ENCODE data around the gene PLD4.
"Not testable (repeated sequence)": the region's sequence is repeated elsewhere in the genome, so short reads cannot be mapped to it uniquely, and the experiment has no call there.

Gene PLD4, protein sequence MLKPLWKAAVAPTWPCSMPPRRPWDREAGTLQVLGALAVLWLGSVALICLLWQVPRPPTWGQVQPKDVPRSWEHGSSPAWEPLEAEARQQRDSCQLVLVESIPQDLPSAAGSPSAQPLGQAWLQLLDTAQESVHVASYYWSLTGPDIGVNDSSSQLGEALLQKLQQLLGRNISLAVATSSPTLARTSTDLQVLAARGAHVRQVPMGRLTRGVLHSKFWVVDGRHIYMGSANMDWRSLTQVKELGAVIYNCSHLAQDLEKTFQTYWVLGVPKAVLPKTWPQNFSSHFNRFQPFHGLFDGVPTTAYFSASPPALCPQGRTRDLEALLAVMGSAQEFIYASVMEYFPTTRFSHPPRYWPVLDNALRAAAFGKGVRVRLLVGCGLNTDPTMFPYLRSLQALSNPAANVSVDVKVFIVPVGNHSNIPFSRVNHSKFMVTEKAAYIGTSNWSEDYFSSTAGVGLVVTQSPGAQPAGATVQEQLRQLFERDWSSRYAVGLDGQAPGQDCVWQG

GRCh38 chr14:104924421-104925213 lies at the start of gene PLD4:
PLD4 (plus strand) TSS chr14:104924879; CDS start chr14:104927141, 2,262 bp downstream.
- no peak for DNase-seq

DNA sequence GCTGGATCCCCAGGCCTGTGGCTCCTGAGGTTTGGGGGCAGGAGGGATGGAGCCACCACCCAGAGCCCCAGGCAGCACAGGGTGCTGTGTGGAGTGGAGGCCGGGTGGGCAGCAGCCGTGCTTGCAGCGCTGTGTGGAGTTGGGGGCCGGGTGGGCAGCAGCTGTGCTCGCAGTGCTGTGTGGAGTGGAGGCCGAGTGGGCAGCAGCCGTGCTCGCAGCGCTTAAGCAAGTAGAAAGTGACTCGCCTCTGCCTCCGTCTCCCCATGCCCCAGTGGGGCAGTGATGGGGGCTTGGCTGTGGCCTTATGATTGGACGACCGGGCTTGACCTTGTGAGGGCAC lies 49.3 kb upstream of the PLD4 start:
- DNase-seq: no peak

GRCh38 chr14:104875811-104876210 lies 48.9 kb upstream of the PLD4 start:
- DNase-seq: no peak

- no peak for DNase-seq
These were observed 48.4 kb upstream of the PLD4 start for GRCh38 chr14:104876251-104876699.

DNA sequence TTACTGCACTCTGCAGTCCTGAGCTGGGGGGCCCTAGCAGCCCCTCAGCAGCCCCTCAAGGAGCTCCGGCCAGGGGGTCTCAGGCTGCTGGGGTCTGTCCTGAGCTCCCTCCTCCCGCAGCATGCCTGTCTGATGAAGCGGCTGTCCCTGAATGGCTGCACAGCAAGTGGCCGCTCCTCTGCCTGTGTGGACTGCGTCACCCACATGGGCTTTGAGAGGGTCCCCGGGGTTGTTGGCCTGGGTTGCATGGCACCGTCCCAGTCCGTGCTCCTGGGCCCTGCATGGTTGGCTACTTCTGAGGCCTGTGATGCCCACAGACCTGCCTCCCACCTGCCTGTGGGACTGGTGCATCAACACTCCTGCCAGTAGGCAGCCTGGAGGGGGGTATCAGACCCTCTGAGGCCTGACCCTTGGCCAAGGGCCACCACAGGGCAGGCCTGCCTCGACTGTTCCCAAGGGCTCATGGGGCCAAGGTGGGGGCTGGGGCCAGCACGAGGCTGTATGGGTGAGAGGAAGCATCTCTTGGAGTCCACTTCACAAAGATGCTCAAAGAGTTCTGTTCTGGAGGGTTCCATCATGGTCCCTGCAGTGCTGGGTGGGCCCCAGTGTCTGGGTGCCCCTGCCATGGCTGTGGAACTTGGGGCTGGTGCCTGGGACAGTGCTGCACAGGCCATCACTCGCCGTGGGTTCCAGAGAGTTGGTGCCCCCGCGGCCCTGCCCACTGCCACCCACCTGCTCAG lies 47.4 kb upstream of the PLD4 start:
- DNase-seq: no peak

- DNase-seq: no peak
These were observed 46.7 kb upstream of the PLD4 start for GRCh38 chr14:104877806-104878550.

GRCh38 chr14:104878582-104878981 lies 46.1 kb upstream of the PLD4 start:
- DNase-seq: no peak

- DNase-seq: peak; percentile 40
These were observed 45.3 kb upstream of the PLD4 start for GRCh38 chr14:104879201-104879982.

- DNase-seq: no peak
These were observed 44.6 kb upstream of the PLD4 start for GRCh38 chr14:104879983-104880565.

DNA sequence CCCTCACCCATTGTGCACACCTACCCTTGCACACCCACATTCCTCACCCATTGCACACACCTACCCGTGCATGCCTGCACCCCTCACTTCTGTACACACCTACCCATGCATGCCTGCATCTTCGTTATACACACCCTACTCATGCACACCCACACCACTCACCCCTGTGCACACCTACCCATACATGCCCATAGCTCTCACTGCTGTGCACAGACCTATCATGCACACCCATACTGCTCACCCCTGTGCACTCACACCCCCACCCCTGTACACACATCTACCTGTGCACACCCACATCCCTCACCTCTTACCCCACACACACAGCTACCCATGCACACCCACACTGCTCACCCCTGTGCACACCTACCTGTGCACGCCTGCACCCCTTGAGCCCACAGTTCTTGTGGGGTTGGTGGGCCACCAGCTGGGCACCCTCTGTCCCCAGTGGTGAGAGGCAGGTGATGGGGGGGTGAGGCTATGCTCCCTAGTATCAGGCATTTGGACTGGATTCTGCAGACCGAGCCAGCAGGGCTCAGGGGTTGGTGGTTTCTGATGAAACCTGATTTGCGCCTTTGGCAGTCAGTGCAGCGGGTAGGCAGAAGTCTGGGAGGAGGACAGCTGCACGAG lies 44.0 kb upstream of the PLD4 start:
- DNase-seq: no peak

- peak; percentile 52 for DNase-seq
These were observed 43.2 kb upstream of the PLD4 start for GRCh38 chr14:104881369-104881979.

GRCh38 chr14:104882325-104882973 lies 42.2 kb upstream of the PLD4 start:
- no peak for DNase-seq

- DNase-seq: no peak
These were observed 41.6 kb upstream of the PLD4 start for GRCh38 chr14:104882991-104883660.

DNA sequence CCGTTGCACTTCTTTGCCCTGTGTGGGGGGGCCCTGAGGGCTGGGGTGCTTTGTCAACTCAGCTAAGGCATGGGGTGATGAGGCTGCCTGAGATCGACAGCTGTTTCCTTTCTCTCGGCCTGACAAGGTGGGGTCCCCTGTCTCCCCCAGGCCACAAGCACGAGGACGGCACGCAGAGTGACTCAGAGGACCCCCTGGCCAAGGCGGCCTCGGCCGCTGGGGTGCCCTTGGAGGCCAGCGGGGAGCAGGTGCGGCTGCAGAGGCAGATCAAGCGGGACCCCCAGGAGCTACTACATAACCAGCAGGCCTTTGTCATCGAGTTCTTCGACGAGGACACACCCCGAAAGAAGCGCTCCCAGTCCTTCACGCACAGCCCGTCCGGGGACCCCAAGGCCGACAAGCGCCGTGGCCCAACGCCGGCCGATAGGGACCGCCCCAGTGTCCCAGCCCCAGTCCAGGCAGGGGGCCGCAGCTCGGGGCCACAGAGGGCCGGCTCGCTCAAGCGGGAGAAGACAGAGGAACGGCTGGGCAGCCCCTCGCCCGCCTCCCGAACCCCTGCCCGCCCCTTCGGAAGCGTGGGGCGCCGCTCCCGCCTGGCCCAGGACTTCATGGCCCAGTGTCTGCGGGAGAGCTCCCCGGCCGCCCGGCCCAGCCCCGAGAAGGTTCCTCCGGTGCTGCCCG lies 40.9 kb upstream of the PLD4 start:
- DNase-seq: no peak

- DNase-seq: not testable (repeated sequence)
These were observed 40.3 kb upstream of the PLD4 start for GRCh38 chr14:104884381-104884780.

DNA sequence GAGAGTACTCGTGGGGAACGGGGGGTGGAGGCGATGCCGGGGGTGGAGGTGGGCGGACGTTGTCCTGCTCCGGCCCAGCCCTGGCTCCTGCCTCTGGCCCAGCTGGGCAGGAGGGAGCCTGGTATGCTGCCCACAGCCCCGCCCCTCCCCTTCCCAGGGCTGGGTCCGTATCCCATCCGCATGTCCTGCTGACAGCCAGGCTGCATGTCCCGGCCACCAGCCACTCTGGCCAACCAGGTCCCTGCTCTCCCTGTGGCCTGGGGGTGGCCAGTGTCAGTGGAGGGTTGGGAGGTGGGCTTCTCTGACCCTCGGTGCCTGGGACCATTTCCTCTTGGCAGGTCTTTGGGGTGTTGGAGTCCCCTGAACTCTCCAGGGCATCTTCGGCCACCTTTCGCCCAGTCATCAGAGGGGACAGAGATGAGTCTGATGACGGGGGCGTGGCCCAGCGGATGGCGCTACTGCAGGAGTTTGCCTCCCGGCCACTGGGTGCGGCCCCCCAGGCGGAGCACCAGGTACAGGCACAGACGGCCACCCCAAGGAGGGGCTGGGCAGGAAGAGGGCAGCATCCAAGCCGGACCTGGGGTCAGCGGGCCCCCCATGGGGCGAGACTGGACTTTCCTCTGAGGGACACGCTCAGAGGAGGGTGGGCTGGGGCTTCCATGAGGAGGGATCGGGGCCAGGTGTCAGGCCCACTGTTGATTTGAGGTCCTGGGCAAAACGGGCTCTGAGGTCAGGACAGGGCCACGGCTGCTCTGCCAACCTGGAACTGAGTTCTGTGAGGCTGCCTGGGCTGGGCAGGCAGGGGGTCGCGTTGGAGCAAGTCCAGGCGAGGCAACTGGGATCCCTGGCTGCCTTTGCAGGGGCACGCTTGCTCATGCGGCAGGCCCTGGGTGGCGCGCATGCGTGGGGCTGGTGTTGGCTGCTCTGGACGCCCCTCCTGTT lies 39.4 kb upstream of the PLD4 start:
- DNase-seq: no peak

- no peak for DNase-seq
These were observed 38.5 kb upstream of the PLD4 start for GRCh38 chr14:104885973-104886689.

Data from retina (tissue), 1 donor.